ENCODE results near the gene NSA2. TPM values are rescaled to one million over a fixed set of nuclear protein-coding genes. Genes with fewer than 3 reads are reported as not detected.
A peak's percentile ranks its signal among the peaks of the same experiment; 100 is the strongest.

NSA2 gene
- total and polyA plus RNA-seq, 4 donors = 26.7 to 54.7 (median 31.7) TPM

GRCh38 chr5:74765201-74765600 lies 1.8 kb upstream of the NSA2 start:
- TF ChIP-seq TAF1 (conservative IDR thresholded peaks at IDR 0.05) (no peak), REST (IDR thresholded peaks at IDR 0.05) (no peak), GABPA (IDR thresholded peaks at IDR 0.05 in 1 of 2, conservative IDR thresholded peaks at IDR 0.05 in 1 of 2) (no peak), RAD21 (IDR thresholded peaks at IDR 0.05) (no peak), CTCF (IDR thresholded peaks at IDR 0.05; ENCODE audit: low read depth, low read length, missing input control) (no peak), RXRA (IDR thresholded peaks at IDR 0.05) (no peak), HNF4G (IDR thresholded peaks at IDR 0.05) (no peak), YY1 (IDR thresholded peaks at IDR 0.05) (no peak), HNF4A (conservative IDR thresholded peaks at IDR 0.05) (no peak), EGR1 (IDR thresholded peaks at IDR 0.05; ENCODE audit: low read depth in 2 of 2) (no peak), SP1 (IDR thresholded peaks at IDR 0.05) (no peak), ATF3 (IDR thresholded peaks at IDR 0.05) (no peak), FOXA2 (IDR thresholded peaks at IDR 0.05) (no peak), NR2F2 (IDR thresholded peaks at IDR 0.05) (no peak), JUND (IDR thresholded peaks at IDR 0.05) (no peak), FOXA1 (IDR thresholded peaks at IDR 0.05) (no peak), MAX (IDR thresholded peaks at IDR 0.05) (no peak), ZBTB33 (IDR thresholded peaks at IDR 0.05) (no peak)
- Histone ChIP-seq H3K36me3 (ENCODE audit: control insufficient read depth in 4 of 4, insufficient read depth in 3 of 4, low read depth in 1 of 4, low read length in 3 of 4) (peaks cover 3 to 26% (median 14%) of the 10 kb centered on the region in 4 donors), H3K4me1 (ENCODE audit: control insufficient read depth in 4 of 4, insufficient read depth in 4 of 4, low read length in 3 of 4) (peaks cover 6 to 26% (median 23%) of the 10 kb centered on the region in 4 donors), H3K27ac (ENCODE audit: low read depth in 1 of 2, low read length in 2 of 2) (no peak overlapping the region), H3K27me3 (ENCODE audit: control insufficient read depth in 4 of 4, insufficient read depth in 4 of 4, low read length in 3 of 4) (no peaks in the 10 kb centered on the region), H3K9me3 (ENCODE audit: control insufficient read depth in 4 of 4, low read length in 3 of 4) (no peaks in the 10 kb centered on the region), H3K4me3 (ENCODE audit: low read depth in 1 of 3, low read length in 3 of 3) (no peak overlapping the region), H3K9ac (ENCODE audit: low read depth in 1 of 2, low read length in 2 of 2) (peak overlapping the region in 1 of 2 donors; percentile 27)
- DNase-seq (ENCODE audit: low spot score) = no peak
- WGBS = 71% methylated on average over 9 of the region's 9 CpGs

Measured in liver (tissue), 9 donors.